ENCODE data around the gene SV2B. TPM values are rescaled to one million over a fixed set of nuclear protein-coding genes. Genes with fewer than 3 reads are reported as not detected.
A peak's percentile ranks its signal among the peaks of the same experiment; 100 is the strongest.

SV2B gene
- total and polyA plus RNA-seq, 9 of the 15 experiments (the other 6 are each of a cell fraction or from before 2014, with no cell fraction given), result 0.01 to 0.25 (median 0.11) TPM

DNA sequence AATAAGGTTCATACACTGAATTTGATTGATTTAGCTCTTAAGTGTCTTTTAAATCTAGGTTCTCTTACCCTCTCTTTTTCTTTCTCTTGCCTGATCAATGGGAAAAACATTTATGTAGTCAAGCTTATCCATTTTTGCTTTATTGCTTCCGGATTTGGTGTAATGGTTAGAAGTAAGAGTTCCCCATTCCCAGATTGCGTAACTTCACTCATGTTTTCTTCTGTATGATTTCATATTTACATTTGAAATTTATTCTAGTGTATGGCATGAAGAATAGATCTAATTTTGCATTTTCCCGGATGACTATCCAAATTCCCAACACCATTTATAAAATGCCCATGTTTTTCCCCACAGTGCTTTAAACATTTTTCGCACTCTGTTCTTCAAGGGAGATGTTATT is 27.9 kb upstream of the SV2B start (continued):
- TF ChIP-seq, protein P1, sequence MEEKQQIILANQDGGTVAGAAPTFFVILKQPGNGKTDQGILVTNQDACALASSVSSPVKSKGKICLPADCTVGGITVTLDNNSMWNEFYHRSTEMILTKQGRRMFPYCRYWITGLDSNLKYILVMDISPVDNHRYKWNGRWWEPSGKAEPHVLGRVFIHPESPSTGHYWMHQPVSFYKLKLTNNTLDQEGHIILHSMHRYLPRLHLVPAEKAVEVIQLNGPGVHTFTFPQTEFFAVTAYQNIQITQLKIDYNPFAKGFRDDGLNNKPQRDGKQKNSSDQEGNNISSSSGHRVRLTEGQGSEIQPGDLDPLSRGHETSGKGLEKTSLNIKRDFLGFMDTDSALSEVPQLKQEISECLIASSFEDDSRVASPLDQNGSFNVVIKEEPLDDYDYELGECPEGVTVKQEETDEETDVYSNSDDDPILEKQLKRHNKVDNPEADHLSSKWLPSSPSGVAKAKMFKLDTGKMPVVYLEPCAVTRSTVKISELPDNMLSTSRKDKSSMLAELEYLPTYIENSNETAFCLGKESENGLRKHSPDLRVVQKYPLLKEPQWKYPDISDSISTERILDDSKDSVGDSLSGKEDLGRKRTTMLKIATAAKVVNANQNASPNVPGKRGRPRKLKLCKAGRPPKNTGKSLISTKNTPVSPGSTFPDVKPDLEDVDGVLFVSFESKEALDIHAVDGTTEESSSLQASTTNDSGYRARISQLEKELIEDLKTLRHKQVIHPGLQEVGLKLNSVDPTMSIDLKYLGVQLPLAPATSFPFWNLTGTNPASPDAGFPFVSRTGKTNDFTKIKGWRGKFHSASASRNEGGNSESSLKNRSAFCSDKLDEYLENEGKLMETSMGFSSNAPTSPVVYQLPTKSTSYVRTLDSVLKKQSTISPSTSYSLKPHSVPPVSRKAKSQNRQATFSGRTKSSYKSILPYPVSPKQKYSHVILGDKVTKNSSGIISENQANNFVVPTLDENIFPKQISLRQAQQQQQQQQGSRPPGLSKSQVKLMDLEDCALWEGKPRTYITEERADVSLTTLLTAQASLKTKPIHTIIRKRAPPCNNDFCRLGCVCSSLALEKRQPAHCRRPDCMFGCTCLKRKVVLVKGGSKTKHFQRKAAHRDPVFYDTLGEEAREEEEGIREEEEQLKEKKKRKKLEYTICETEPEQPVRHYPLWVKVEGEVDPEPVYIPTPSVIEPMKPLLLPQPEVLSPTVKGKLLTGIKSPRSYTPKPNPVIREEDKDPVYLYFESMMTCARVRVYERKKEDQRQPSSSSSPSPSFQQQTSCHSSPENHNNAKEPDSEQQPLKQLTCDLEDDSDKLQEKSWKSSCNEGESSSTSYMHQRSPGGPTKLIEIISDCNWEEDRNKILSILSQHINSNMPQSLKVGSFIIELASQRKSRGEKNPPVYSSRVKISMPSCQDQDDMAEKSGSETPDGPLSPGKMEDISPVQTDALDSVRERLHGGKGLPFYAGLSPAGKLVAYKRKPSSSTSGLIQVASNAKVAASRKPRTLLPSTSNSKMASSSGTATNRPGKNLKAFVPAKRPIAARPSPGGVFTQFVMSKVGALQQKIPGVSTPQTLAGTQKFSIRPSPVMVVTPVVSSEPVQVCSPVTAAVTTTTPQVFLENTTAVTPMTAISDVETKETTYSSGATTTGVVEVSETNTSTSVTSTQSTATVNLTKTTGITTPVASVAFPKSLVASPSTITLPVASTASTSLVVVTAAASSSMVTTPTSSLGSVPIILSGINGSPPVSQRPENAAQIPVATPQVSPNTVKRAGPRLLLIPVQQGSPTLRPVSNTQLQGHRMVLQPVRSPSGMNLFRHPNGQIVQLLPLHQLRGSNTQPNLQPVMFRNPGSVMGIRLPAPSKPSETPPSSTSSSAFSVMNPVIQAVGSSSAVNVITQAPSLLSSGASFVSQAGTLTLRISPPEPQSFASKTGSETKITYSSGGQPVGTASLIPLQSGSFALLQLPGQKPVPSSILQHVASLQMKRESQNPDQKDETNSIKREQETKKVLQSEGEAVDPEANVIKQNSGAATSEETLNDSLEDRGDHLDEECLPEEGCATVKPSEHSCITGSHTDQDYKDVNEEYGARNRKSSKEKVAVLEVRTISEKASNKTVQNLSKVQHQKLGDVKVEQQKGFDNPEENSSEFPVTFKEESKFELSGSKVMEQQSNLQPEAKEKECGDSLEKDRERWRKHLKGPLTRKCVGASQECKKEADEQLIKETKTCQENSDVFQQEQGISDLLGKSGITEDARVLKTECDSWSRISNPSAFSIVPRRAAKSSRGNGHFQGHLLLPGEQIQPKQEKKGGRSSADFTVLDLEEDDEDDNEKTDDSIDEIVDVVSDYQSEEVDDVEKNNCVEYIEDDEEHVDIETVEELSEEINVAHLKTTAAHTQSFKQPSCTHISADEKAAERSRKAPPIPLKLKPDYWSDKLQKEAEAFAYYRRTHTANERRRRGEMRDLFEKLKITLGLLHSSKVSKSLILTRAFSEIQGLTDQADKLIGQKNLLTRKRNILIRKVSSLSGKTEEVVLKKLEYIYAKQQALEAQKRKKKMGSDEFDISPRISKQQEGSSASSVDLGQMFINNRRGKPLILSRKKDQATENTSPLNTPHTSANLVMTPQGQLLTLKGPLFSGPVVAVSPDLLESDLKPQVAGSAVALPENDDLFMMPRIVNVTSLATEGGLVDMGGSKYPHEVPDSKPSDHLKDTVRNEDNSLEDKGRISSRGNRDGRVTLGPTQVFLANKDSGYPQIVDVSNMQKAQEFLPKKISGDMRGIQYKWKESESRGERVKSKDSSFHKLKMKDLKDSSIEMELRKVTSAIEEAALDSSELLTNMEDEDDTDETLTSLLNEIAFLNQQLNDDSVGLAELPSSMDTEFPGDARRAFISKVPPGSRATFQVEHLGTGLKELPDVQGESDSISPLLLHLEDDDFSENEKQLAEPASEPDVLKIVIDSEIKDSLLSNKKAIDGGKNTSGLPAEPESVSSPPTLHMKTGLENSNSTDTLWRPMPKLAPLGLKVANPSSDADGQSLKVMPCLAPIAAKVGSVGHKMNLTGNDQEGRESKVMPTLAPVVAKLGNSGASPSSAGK (IDR thresholded peaks at IDR 0.05), result no peak
- TF ChIP-seq, protein P2, sequence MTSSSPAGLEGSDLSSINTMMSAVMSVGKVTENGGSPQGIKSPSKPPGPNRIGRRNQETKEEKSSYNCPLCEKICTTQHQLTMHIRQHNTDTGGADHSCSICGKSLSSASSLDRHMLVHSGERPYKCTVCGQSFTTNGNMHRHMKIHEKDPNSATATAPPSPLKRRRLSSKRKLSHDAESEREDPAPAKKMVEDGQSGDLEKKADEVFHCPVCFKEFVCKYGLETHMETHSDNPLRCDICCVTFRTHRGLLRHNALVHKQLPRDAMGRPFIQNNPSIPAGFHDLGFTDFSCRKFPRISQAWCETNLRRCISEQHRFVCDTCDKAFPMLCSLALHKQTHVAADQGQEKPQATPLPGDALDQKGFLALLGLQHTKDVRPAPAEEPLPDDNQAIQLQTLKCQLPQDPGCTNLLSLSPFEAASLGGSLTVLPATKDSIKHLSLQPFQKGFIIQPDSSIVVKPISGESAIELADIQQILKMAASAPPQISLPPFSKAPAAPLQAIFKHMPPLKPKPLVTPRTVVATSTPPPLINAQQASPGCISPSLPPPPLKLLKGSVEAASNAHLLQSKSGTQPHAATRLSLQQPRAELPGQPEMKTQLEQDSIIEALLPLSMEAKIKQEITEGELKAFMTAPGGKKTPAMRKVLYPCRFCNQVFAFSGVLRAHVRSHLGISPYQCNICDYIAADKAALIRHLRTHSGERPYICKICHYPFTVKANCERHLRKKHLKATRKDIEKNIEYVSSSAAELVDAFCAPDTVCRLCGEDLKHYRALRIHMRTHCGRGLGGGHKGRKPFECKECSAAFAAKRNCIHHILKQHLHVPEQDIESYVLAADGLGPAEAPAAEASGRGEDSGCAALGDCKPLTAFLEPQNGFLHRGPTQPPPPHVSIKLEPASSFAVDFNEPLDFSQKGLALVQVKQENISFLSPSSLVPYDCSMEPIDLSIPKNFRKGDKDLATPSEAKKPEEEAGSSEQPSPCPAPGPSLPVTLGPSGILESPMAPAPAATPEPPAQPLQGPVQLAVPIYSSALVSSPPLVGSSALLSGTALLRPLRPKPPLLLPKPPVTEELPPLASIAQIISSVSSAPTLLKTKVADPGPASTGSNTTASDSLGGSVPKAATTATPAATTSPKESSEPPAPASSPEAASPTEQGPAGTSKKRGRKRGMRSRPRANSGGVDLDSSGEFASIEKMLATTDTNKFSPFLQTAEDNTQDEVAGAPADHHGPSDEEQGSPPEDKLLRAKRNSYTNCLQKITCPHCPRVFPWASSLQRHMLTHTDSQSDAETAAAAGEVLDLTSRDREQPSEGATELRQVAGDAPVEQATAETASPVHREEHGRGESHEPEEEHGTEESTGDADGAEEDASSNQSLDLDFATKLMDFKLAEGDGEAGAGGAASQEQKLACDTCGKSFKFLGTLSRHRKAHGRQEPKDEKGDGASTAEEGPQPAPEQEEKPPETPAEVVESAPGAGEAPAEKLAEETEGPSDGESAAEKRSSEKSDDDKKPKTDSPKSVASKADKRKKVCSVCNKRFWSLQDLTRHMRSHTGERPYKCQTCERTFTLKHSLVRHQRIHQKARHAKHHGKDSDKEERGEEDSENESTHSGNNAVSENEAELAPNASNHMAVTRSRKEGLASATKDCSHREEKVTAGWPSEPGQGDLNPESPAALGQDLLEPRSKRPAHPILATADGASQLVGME (CRISPR knock-in tag; IDR thresholded peaks at IDR 0.05), result no peak
- no peak for TF ChIP-seq FOXK1 (CRISPR knock-in tag; IDR thresholded peaks at IDR 0.05; ENCODE audit: borderline replicate concordance)
- TF ChIP-seq, protein P3, sequence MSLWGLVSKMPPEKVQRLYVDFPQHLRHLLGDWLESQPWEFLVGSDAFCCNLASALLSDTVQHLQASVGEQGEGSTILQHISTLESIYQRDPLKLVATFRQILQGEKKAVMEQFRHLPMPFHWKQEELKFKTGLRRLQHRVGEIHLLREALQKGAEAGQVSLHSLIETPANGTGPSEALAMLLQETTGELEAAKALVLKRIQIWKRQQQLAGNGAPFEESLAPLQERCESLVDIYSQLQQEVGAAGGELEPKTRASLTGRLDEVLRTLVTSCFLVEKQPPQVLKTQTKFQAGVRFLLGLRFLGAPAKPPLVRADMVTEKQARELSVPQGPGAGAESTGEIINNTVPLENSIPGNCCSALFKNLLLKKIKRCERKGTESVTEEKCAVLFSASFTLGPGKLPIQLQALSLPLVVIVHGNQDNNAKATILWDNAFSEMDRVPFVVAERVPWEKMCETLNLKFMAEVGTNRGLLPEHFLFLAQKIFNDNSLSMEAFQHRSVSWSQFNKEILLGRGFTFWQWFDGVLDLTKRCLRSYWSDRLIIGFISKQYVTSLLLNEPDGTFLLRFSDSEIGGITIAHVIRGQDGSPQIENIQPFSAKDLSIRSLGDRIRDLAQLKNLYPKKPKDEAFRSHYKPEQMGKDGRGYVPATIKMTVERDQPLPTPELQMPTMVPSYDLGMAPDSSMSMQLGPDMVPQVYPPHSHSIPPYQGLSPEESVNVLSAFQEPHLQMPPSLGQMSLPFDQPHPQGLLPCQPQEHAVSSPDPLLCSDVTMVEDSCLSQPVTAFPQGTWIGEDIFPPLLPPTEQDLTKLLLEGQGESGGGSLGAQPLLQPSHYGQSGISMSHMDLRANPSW (CRISPR knock-in tag; IDR thresholded peaks at IDR 0.05), result no peak
- peak; percentile 89 for TF ChIP-seq CEBPB (tag; IDR thresholded peaks at IDR 0.05)
- TF ChIP-seq FOXJ3 (CRISPR knock-in tag; IDR thresholded peaks at IDR 0.05), result no peak
- no peak for TF ChIP-seq SMAD3 (CRISPR knock-in tag; conservative IDR thresholded peaks at IDR 0.05)

Measured in K562 (cell line).